Upper lobe of left lung (tissue), 4 donors: ENCODE results near the gene MRGPRF.

Experiments used
- EP300 ChIP-seq, 4 donors: sonication (generic); formaldehyde crosslinking; IDR thresholded peaks; one replicate each; pipeline ENCODE4 v1.5.1; 2017; ENCODE audit warnings: antibody characterized with exemption in 4 of 4, control low read depth in 2 of 4
- POLR2A ChIP-seq, 4 donors: fragments of 450-650 bp; IDR thresholded peaks; one replicate each; pipeline ENCODE4 v1.5.1; 2016 to 2017; ENCODE audit warnings: antibody characterized with exemption in 4 of 4, mild to moderate bottlenecking in 2 of 4
- POLR2AphosphoS5 ChIP-seq, 2 donors: sonication (generic); formaldehyde crosslinking; IDR thresholded peaks; one replicate each; pipeline ENCODE4 v1.5.1; 2017; ENCODE audit warnings: antibody characterized with exemption in 2 of 2
- TF ChIP-seq, protein P1 (sequence below), 6 experiments: fragments of 450-650 bp in 4 of 6; fragments of 200-600 bp in 2 of 6; sonication (generic) in 2 of 6; IDR thresholded peaks; one replicate each; pipeline ENCODE4 v1.5.1; 2016 to 2019; ENCODE audit warnings: antibody characterized with exemption in 6 of 6

DNA sequence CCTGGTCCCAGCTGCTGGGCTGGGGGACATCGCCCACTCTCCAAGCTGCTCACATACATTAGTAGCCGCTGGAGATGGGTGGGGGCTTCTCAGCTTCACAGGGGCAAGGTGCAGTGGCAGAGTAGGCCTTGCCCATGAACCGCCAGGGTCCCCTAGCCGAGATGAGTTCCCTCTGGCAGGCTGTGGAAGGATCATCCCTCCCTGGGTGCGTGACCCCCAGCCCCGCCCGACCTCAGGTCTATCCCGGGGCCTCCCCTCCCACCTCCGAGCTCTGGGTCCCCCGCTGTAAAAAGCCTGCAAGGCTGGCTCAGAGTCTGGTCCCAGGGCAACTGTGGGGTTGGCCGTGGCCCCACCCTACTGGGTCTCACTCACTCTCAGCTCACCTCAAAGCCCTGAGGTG lies 20.4 kb upstream of the MRGPRF start:
- TF ChIP-seq, protein P1, sequence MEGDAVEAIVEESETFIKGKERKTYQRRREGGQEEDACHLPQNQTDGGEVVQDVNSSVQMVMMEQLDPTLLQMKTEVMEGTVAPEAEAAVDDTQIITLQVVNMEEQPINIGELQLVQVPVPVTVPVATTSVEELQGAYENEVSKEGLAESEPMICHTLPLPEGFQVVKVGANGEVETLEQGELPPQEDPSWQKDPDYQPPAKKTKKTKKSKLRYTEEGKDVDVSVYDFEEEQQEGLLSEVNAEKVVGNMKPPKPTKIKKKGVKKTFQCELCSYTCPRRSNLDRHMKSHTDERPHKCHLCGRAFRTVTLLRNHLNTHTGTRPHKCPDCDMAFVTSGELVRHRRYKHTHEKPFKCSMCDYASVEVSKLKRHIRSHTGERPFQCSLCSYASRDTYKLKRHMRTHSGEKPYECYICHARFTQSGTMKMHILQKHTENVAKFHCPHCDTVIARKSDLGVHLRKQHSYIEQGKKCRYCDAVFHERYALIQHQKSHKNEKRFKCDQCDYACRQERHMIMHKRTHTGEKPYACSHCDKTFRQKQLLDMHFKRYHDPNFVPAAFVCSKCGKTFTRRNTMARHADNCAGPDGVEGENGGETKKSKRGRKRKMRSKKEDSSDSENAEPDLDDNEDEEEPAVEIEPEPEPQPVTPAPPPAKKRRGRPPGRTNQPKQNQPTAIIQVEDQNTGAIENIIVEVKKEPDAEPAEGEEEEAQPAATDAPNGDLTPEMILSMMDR (IDR thresholded peaks at IDR 0.05), result no peak
- TF ChIP-seq POLR2A (IDR thresholded peaks at IDR 0.05), result no peak
- no peak for TF ChIP-seq POLR2AphosphoS5 (IDR thresholded peaks at IDR 0.05)
- no peak for TF ChIP-seq EP300 (IDR thresholded peaks at IDR 0.05)
